ENCODE measurements around the gene NOXRED1.

DNA sequence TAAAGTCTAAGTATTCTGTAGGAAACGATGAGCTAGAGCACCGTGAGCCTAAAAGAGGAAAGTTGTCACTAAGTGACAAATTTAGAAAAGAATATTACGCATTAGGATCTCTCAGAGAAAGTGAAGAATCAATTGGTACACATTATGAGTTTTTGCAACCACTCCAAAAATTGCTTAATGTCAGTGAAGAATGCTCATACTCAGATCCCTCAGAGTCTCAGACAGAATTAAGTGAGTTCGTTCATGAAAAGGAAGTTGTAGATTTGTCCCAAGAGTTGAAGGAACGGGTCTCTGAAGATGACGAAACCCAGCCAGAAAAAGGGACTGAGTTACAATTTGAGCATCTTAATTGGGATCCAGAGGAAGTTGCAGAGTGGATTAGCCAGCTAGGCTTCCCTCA, 44.6 kb downstream of the NOXRED1 start:
- TF ChIP-seq, protein P1, sequence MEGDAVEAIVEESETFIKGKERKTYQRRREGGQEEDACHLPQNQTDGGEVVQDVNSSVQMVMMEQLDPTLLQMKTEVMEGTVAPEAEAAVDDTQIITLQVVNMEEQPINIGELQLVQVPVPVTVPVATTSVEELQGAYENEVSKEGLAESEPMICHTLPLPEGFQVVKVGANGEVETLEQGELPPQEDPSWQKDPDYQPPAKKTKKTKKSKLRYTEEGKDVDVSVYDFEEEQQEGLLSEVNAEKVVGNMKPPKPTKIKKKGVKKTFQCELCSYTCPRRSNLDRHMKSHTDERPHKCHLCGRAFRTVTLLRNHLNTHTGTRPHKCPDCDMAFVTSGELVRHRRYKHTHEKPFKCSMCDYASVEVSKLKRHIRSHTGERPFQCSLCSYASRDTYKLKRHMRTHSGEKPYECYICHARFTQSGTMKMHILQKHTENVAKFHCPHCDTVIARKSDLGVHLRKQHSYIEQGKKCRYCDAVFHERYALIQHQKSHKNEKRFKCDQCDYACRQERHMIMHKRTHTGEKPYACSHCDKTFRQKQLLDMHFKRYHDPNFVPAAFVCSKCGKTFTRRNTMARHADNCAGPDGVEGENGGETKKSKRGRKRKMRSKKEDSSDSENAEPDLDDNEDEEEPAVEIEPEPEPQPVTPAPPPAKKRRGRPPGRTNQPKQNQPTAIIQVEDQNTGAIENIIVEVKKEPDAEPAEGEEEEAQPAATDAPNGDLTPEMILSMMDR (IDR thresholded peaks at IDR 0.05): no peak
- no peak for TF ChIP-seq POLR2A (IDR thresholded peaks at IDR 0.05)

All from adrenal gland (tissue), 5 donors.